Activated naive CD4-positive, alpha-beta T cell treated with anti-CD3 and anti-CD28 coated beads, Interleukin-2, amount 50 U/mL, for 16 hours (primary cell): ENCODE data around the gene ELK1.

Source experiments
- DNase-seq: peaks from one replicate; pipeline ENCODE4 v3.0.0-alpha.2; 2020

Gene ELK1

GRCh38 chrX:47644557-47645091 is 5.7 kb downstream of the ELK1 start:
- no peak for DNase-seq

- DNase-seq = no peak
Measured at GRCh38 chrX:47643926-47644325, 6.4 kb downstream of the ELK1 start.

GRCh38 chrX:47638816-47639215 is 11.5 kb downstream of the ELK1 start:
- no peak for DNase-seq

GRCh38 chrX:47637546-47638195 is 12.7 kb downstream of the ELK1 start:
- DNase-seq = peak; percentile 54

- DNase-seq = no peak
Measured at GRCh38 chrX:47634871-47635575, 15.3 kb downstream of the ELK1 start.

GRCh38 chrX:47633689-47634590 is 16.4 kb downstream of the ELK1 start:
- DNase-seq = no peak

GRCh38 chrX:47632666-47633065 is 17.7 kb downstream of the ELK1 start:
- no peak for DNase-seq

- DNase-seq = no peak
Measured at GRCh38 chrX:47631676-47632075, 18.7 kb downstream of the ELK1 start.

GRCh38 chrX:47629419-47630200 is 20.8 kb downstream of the ELK1 start, which contains the start of gene CFP:
TSS of gene CFP (minus strand) at chrX:47629930. CDS start at chrX:47629844, 86 bp downstream.
- DNase-seq = no peak

- no peak for DNase-seq
Measured at GRCh38 chrX:47628982-47629381, 21.4 kb downstream of the ELK1 start.

GRCh38 chrX:47625365-47625764 is 25.0 kb downstream of the ELK1 start:
- DNase-seq = no peak

GRCh38 chrX:47623540-47624027 is 26.8 kb downstream of the ELK1 start:
- DNase-seq = peak; percentile 56

GRCh38 chrX:47621851-47622250 is 28.5 kb downstream of the ELK1 start:
- no peak for DNase-seq

GRCh38 chrX:47620303-47620685 is 30.1 kb downstream of the ELK1 start:
- no peak for DNase-seq

- peak; percentile 80 for DNase-seq
Measured at GRCh38 chrX:47619486-47620302, 30.7 kb downstream of the ELK1 start, which contains the start of gene SYN1. TSS of gene SYN1 (minus strand) at chrX:47619857. CDS start at chrX:47619728, 129 bp downstream.

GRCh38 chrX:47618923-47619485 is 31.4 kb downstream of the ELK1 start:
- no peak for DNase-seq

GRCh38 chrX:47614618-47615017 is 35.7 kb downstream of the ELK1 start:
- DNase-seq = no peak

GRCh38 chrX:47613082-47613481 is 37.3 kb downstream of the ELK1 start:
- no peak for DNase-seq

- no peak for DNase-seq
Measured at GRCh38 chrX:47612418-47612817, 37.9 kb downstream of the ELK1 start.

- DNase-seq = no peak
Measured at GRCh38 chrX:47611926-47612325, 38.4 kb downstream of the ELK1 start.

GRCh38 chrX:47611489-47611888 is 38.9 kb downstream of the ELK1 start:
- no peak for DNase-seq
